Liver (tissue), 3 donors: Measurements from ENCODE around the gene C16orf74.

Source experiments
- JUND ChIP-seq, 2 donors: IDR thresholded peaks; 2 replicates each; pipeline ENCODE4 v1.6.1; 2016; ENCODE audit warnings: antibody characterized with exemption in 2 of 2
- TAF1 ChIP-seq: conservative IDR thresholded peaks from 2 replicates; pipeline ENCODE4 v1.6.1; 2016; ENCODE audit warnings: antibody characterized with exemption, mild to moderate bottlenecking
- TF ChIP-seq, protein P1 (sequence below): fragments of 150-350 bp; IDR thresholded peaks from 2 replicates; pipeline ENCODE4 v1.5.1; 2017; ENCODE audit warnings: improper control_type of control experiment, low read depth, low read length; ENCODE audit not compliant: missing input control
- donor health status: healthy.
- donor health status: healthy.

DNA sequence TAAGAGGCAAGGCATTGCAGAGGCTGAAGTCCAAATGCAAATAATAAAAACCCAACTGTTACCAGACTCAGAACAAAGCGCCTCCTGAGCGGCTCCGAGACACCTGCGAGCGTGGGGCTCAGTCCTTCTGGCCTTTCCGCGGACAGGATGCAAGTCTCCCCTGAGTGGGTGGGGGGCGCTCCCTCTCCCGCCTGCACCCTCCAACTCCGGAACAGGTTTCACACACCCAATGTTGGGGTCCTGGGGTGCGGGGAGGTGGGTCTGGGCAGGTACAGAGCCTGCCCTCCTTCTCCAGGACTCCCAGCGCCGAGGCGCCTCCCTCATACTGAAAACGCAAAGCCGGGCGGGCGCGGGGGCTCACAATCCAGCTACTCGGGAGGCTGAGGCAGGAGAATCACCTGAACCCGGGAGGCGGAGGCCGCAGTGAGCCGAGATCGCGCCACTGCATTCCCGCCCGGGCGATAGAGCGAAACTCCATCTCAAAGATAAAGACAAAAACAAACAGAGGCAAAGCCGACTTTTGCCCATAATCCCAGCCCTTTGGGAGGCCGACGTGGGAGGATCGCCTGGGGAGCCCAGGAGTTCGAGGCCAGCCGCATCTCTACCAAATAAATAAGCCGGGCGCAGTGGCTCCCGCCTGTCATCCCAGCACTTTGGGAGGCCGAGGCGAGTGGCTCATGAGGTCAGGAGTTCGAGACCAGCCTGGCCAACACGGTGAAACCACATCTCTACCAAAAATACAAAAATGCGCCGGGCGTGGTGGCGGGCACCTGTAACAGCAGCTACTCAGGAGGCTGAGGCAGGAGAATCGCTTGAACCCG is 63.0 kb downstream of the C16orf74 start:
- TF ChIP-seq, protein P1, sequence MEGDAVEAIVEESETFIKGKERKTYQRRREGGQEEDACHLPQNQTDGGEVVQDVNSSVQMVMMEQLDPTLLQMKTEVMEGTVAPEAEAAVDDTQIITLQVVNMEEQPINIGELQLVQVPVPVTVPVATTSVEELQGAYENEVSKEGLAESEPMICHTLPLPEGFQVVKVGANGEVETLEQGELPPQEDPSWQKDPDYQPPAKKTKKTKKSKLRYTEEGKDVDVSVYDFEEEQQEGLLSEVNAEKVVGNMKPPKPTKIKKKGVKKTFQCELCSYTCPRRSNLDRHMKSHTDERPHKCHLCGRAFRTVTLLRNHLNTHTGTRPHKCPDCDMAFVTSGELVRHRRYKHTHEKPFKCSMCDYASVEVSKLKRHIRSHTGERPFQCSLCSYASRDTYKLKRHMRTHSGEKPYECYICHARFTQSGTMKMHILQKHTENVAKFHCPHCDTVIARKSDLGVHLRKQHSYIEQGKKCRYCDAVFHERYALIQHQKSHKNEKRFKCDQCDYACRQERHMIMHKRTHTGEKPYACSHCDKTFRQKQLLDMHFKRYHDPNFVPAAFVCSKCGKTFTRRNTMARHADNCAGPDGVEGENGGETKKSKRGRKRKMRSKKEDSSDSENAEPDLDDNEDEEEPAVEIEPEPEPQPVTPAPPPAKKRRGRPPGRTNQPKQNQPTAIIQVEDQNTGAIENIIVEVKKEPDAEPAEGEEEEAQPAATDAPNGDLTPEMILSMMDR: no peak
- TF ChIP-seq JUND (IDR thresholded peaks at IDR 0.05): no peak
- TF ChIP-seq TAF1: no peak
